AG20443 (cell line): ENCODE data around the gene THSD4.

Experiments used
- DNase-seq: peaks from one replicate; pipeline ENCODE4 v3.0.0; 2012; ENCODE audit warnings: low spot score, mixed read lengths

THSD4 gene

GRCh38 chr15:71782422-71783165 is 667.3 kb downstream of the THSD4 start:
- no peak for DNase-seq

GRCh38 chr15:71784719-71785118 is 669.4 kb downstream of the THSD4 start:
- DNase-seq, result no peak

- no peak for DNase-seq
Observed at GRCh38 chr15:71785996-71786395, 670.7 kb downstream of the THSD4 start.

GRCh38 chr15:71786673-71787072 is 671.4 kb downstream of the THSD4 start:
- no peak for DNase-seq

GRCh38 chr15:71788646-71789579 is 673.6 kb downstream of the THSD4 start:
- DNase-seq, result no peak

GRCh38 chr15:71789616-71790015 is 674.3 kb downstream of the THSD4 start:
- DNase-seq, result no peak

- no peak for DNase-seq
Observed at GRCh38 chr15:71790081-71790480, 674.8 kb downstream of the THSD4 start.

- DNase-seq, result no peak
Observed at GRCh38 chr15:71791975-71792374, 676.7 kb downstream of the THSD4 start.

GRCh38 chr15:71792521-71792920 is 677.2 kb downstream of the THSD4 start:
- peak; percentile 75 for DNase-seq

GRCh38 chr15:71798641-71799040 is 683.4 kb downstream of the THSD4 start:
- DNase-seq, result no peak

GRCh38 chr15:71800190-71800589 is 684.9 kb downstream of the THSD4 start:
- no peak for DNase-seq

- DNase-seq, result peak; percentile 78
Observed at GRCh38 chr15:71800835-71801745, 685.8 kb downstream of the THSD4 start.

- DNase-seq, result no peak
Observed at GRCh38 chr15:71801935-71802655, 686.8 kb downstream of the THSD4 start.

GRCh38 chr15:71802770-71803169 is 687.5 kb downstream of the THSD4 start:
- no peak for DNase-seq

GRCh38 chr15:71804226-71804625 is 689.0 kb downstream of the THSD4 start:
- no peak for DNase-seq

GRCh38 chr15:71804695-71805470 is 689.6 kb downstream of the THSD4 start:
- DNase-seq, result no peak

GRCh38 chr15:71806452-71806931 is 691.2 kb downstream of the THSD4 start:
- no peak for DNase-seq

- DNase-seq, result no peak
Observed at GRCh38 chr15:71807125-71807629, 691.9 kb downstream of the THSD4 start.

GRCh38 chr15:71807691-71808091 is 692.4 kb downstream of the THSD4 start:
- peak; percentile 47 for DNase-seq
